HepG2 (cell line): ENCODE data around the gene ARL17B.
"Not testable (repeated sequence)": the region's sequence is repeated elsewhere in the genome, so short reads cannot be mapped to it uniquely, and the experiment has no call there.

Source experiments
- CEBPB ChIP-seq: IDR thresholded peaks from 2 replicates; pipeline ENCODE4 v1.6.1; 2011; ENCODE audit warnings: low read depth, low read length, improper control_type of control experiment, borderline replicate concordance
- ZNF713 ChIP-seq: sonication (generic); formaldehyde crosslinking; IDR thresholded peaks from 2 replicates; pipeline ENCODE4 v1.4.0; 2020; ENCODE audit warnings: mild to moderate bottlenecking, missing genetic modification reagents

GRCh38 chr17:46385491-46385890 is 23.9 kb upstream of the ARL17B start:
- TF ChIP-seq CEBPB; ZNF713 (CRISPR knock-in tag): not testable (repeated sequence)
